H1 (cell line): Measurements from ENCODE around the gene CD63. TPM values are rescaled to one million over a fixed set of nuclear protein-coding genes. Genes with fewer than 3 reads are reported as not detected.

Experiments
- ASH2L ChIP-seq: fragments of 200-600, 300-600 bp; sonication (generic); IDR thresholded peaks from one replicate; pipeline ENCODE4 v1.7.1; 2017; ENCODE audit warnings: low read length
- HDAC2 ChIP-seq, 2 experiments: fragments of 300-600 bp in 1 of 2; sonication (generic) in 1 of 2; IDR thresholded peaks; 2 replicates each; pipeline ENCODE4 v1.6.1; 2011 to 2012; ENCODE audit warnings: low read depth in 2 of 2, low read length in 2 of 2, mild to moderate bottlenecking in 2 of 2, moderate library complexity in 2 of 2, borderline replicate concordance in 1 of 2, inconsistent platforms in 1 of 2
- HDAC6 ChIP-seq: IDR thresholded peaks from one replicate; pipeline ENCODE4 v1.7.1; 2012; ENCODE audit warnings: low read depth, mild to moderate bottlenecking, inconsistent platforms, low read length, moderate library complexity
- RNF2 ChIP-seq: fragments of 200-900, 300-1000 bp; sonication (generic); IDR thresholded peaks from 2 replicates; pipeline ENCODE4 v1.7.1; 2016; ENCODE audit warnings: borderline replicate concordance, low read depth, mild to moderate bottlenecking, antibody characterized with exemption, low read length; ENCODE audit not compliant: poor library complexity, severe bottlenecking; ENCODE audit errors: missing control alignments
- SIX5 ChIP-seq: IDR thresholded peaks from 2 replicates; pipeline ENCODE4 v1.6.1; 2011; ENCODE audit warnings: mild to moderate bottlenecking, low read depth, low read length
- SRF ChIP-seq: IDR thresholded peaks from 2 replicates; pipeline ENCODE4 v1.6.1; 2011; ENCODE audit warnings: mild to moderate bottlenecking, low read depth, low read length, moderate library complexity
- TBP ChIP-seq: IDR thresholded peaks from 2 replicates; pipeline ENCODE4 v1.6.1; 2011; ENCODE audit warnings: low read depth, low read length, improper control_type of control experiment
- polyA plus RNA-seq, 7 experiments: library from polyadenylated mRNA; depleted of rRNA in 3 of 7; stranded (reverse) in 5 of 7; unstranded in 2 of 7; fragments of >200 nt in 5 of 7; fragments of 200-250 nt in 2 of 7; gene quantifications; 1 replicate in 5 of 7; 2 replicates in 1 of 7; 4 replicates in 1 of 7; pipeline versions ENCODE4 v1.2.1 to v1.2.3, GENCODE V29; 2011 to 2013; ENCODE audit warnings: missing spikeins in 2 of 7, mixed read lengths in 2 of 7
- total RNA-seq: library from RNA; stranded (reverse); fragmentation: NEBNext Ultra II Directional; extraction: Animal tissue kit (Norgen Biotek cat#: 25700); gene quantifications from 2 replicates; pipeline ENCODE4 v1.2.1, GENCODE V29; 2021
- TF ChIP-seq, protein P1 (sequence below): fragments of 300-600 bp; sonication (generic); IDR thresholded peaks from 2 replicates; pipeline ENCODE4 v1.7.1; 2012; ENCODE audit warnings: low read length, moderate library complexity, mild to moderate bottlenecking, inconsistent platforms; ENCODE audit not compliant: insufficient replicate concordance
- TF ChIP-seq, protein P2 (sequence below): IDR thresholded peaks from 2 replicates; pipeline ENCODE4 v1.6.1; 2011; ENCODE audit warnings: low read depth, mild to moderate bottlenecking, low read length; ENCODE audit not compliant: insufficient read depth

Gene CD63
- total and polyA plus RNA-seq, 2 of the 8 experiments (the other 6 are each of a cell fraction or from before 2014, with no cell fraction given): 440 to 526 TPM

DNA sequence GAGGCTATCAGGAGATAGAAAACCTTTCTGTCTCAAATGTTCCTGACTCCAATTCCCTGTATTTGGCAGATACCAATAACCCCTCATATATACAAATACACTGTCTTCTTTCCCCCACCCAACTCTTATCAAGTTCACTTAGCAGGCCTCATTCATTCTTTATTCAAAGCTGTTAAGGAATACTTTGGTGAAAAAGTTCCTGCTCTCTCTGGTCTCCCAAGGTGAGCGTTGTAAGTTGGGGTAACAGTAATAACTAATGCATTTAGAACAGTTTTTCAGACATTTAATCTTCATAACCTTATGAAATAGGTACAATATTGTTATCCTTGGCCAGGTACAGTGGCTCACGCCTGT, 10.2 kb upstream of the CD63 start (continued):
- TF ChIP-seq, protein P1, sequence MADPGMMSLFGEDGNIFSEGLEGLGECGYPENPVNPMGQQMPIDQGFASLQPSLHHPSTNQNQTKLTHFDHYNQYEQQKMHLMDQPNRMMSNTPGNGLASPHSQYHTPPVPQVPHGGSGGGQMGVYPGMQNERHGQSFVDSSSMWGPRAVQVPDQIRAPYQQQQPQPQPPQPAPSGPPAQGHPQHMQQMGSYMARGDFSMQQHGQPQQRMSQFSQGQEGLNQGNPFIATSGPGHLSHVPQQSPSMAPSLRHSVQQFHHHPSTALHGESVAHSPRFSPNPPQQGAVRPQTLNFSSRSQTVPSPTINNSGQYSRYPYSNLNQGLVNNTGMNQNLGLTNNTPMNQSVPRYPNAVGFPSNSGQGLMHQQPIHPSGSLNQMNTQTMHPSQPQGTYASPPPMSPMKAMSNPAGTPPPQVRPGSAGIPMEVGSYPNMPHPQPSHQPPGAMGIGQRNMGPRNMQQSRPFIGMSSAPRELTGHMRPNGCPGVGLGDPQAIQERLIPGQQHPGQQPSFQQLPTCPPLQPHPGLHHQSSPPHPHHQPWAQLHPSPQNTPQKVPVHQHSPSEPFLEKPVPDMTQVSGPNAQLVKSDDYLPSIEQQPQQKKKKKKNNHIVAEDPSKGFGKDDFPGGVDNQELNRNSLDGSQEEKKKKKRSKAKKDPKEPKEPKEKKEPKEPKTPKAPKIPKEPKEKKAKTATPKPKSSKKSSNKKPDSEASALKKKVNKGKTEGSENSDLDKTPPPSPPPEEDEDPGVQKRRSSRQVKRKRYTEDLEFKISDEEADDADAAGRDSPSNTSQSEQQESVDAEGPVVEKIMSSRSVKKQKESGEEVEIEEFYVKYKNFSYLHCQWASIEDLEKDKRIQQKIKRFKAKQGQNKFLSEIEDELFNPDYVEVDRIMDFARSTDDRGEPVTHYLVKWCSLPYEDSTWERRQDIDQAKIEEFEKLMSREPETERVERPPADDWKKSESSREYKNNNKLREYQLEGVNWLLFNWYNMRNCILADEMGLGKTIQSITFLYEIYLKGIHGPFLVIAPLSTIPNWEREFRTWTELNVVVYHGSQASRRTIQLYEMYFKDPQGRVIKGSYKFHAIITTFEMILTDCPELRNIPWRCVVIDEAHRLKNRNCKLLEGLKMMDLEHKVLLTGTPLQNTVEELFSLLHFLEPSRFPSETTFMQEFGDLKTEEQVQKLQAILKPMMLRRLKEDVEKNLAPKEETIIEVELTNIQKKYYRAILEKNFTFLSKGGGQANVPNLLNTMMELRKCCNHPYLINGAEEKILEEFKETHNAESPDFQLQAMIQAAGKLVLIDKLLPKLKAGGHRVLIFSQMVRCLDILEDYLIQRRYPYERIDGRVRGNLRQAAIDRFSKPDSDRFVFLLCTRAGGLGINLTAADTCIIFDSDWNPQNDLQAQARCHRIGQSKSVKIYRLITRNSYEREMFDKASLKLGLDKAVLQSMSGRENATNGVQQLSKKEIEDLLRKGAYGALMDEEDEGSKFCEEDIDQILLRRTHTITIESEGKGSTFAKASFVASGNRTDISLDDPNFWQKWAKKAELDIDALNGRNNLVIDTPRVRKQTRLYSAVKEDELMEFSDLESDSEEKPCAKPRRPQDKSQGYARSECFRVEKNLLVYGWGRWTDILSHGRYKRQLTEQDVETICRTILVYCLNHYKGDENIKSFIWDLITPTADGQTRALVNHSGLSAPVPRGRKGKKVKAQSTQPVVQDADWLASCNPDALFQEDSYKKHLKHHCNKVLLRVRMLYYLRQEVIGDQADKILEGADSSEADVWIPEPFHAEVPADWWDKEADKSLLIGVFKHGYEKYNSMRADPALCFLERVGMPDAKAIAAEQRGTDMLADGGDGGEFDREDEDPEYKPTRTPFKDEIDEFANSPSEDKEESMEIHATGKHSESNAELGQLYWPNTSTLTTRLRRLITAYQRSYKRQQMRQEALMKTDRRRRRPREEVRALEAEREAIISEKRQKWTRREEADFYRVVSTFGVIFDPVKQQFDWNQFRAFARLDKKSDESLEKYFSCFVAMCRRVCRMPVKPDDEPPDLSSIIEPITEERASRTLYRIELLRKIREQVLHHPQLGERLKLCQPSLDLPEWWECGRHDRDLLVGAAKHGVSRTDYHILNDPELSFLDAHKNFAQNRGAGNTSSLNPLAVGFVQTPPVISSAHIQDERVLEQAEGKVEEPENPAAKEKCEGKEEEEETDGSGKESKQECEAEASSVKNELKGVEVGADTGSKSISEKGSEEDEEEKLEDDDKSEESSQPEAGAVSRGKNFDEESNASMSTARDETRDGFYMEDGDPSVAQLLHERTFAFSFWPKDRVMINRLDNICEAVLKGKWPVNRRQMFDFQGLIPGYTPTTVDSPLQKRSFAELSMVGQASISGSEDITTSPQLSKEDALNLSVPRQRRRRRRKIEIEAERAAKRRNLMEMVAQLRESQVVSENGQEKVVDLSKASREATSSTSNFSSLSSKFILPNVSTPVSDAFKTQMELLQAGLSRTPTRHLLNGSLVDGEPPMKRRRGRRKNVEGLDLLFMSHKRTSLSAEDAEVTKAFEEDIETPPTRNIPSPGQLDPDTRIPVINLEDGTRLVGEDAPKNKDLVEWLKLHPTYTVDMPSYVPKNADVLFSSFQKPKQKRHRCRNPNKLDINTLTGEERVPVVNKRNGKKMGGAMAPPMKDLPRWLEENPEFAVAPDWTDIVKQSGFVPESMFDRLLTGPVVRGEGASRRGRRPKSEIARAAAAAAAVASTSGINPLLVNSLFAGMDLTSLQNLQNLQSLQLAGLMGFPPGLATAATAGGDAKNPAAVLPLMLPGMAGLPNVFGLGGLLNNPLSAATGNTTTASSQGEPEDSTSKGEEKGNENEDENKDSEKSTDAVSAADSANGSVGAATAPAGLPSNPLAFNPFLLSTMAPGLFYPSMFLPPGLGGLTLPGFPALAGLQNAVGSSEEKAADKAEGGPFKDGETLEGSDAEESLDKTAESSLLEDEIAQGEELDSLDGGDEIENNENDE: no peak
- TF ChIP-seq SRF (no peak), TBP (no peak), RNF2 (no peak), SIX5 (no peak), ASH2L (no peak), HDAC6 (no peak), HDAC2 (IDR thresholded peaks at IDR 0.05; ENCODE audit: borderline replicate concordance in 1 of 2, low read depth in 2 of 2, low read length in 2 of 2) (no peak)
- TF ChIP-seq, protein P2, sequence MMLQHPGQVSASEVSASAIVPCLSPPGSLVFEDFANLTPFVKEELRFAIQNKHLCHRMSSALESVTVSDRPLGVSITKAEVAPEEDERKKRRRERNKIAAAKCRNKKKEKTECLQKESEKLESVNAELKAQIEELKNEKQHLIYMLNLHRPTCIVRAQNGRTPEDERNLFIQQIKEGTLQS: no peak
- TF ChIP-seq, all 59 proteins: peak for 0
